ENCODE measurements around the gene PAK6. TPM values are rescaled to one million over a fixed set of nuclear protein-coding genes. Genes with fewer than 3 reads are reported as not detected.

The PAK6 gene
- not detected in 2 replicates for total RNA-seq
- long read RNA-seq, result 0 reads

GRCh38 chr15:40238532-40239403 lies at the start of gene PAK6:
Gene PAK6 (plus strand): TSS chr15:40239063. CDS start chr15:40264786, 25,723 bp downstream.
- Mint-ChIP-seq H3K4me1 (ENCODE audit: unreplicated experiment) (peaks cover 9% of the 10 kb centered on the region), H3K27me3 (ENCODE audit: unreplicated experiment) (peaks cover 4% of the 10 kb centered on the region), H3K9me3 (ENCODE audit: unreplicated experiment) (no peaks in the 10 kb centered on the region), H3K27ac (ENCODE audit: unreplicated experiment) (no peak within 1 kb of the TSS), H3K4me3 (ENCODE audit: unreplicated experiment) (peak within 1 kb of the TSS; percentile 52), H3K36me3 (ENCODE audit: unreplicated experiment) (no peaks in the 10 kb centered on the region)
- DNase-seq (ENCODE audit: extremely low spot score, unreplicated experiment), result peak; percentile 80
- TF ChIP-seq, protein P1, sequence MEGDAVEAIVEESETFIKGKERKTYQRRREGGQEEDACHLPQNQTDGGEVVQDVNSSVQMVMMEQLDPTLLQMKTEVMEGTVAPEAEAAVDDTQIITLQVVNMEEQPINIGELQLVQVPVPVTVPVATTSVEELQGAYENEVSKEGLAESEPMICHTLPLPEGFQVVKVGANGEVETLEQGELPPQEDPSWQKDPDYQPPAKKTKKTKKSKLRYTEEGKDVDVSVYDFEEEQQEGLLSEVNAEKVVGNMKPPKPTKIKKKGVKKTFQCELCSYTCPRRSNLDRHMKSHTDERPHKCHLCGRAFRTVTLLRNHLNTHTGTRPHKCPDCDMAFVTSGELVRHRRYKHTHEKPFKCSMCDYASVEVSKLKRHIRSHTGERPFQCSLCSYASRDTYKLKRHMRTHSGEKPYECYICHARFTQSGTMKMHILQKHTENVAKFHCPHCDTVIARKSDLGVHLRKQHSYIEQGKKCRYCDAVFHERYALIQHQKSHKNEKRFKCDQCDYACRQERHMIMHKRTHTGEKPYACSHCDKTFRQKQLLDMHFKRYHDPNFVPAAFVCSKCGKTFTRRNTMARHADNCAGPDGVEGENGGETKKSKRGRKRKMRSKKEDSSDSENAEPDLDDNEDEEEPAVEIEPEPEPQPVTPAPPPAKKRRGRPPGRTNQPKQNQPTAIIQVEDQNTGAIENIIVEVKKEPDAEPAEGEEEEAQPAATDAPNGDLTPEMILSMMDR (IDR thresholded peaks at IDR 0.05), result no peak

- Mint-ChIP-seq H3K27ac (ENCODE audit: unreplicated experiment) (no peak overlapping the region), H3K9me3 (ENCODE audit: unreplicated experiment) (no peaks in the 10 kb centered on the region), H3K36me3 (ENCODE audit: unreplicated experiment) (no peaks in the 10 kb centered on the region), H3K27me3 (ENCODE audit: unreplicated experiment) (no peaks in the 10 kb centered on the region), H3K4me1 (ENCODE audit: unreplicated experiment) (no peaks in the 10 kb centered on the region), H3K4me3 (ENCODE audit: unreplicated experiment) (no peak overlapping the region)
- no peak for DNase-seq (ENCODE audit: extremely low spot score, unreplicated experiment)
- TF ChIP-seq, protein P1 (IDR thresholded peaks at IDR 0.05), result no peak
These were observed 48.3 kb upstream of the PAK6 start for GRCh38 chr15:40190591-40190990.

- TF ChIP-seq, protein P1 (IDR thresholded peaks at IDR 0.05), result no peak
- no peaks in the 10 kb centered on the region for H3K27me3 Mint-ChIP-seq (ENCODE audit: unreplicated experiment)
- no peak overlapping the region for H3K27ac Mint-ChIP-seq (ENCODE audit: unreplicated experiment)
- DNase-seq (ENCODE audit: extremely low spot score, unreplicated experiment), result no peak
- H3K4me3 Mint-ChIP-seq (ENCODE audit: unreplicated experiment), result no peak overlapping the region
- H3K9me3 Mint-ChIP-seq (ENCODE audit: unreplicated experiment), result no peaks in the 10 kb centered on the region
- H3K36me3 Mint-ChIP-seq (ENCODE audit: unreplicated experiment), result no peaks in the 10 kb centered on the region
- H3K4me1 Mint-ChIP-seq (ENCODE audit: unreplicated experiment), result no peaks in the 10 kb centered on the region
These were observed 45.9 kb upstream of the PAK6 start for GRCh38 chr15:40192942-40193341.

GRCh38 chr15:40197434-40197833 lies 41.4 kb upstream of the PAK6 start:
- H3K4me3 Mint-ChIP-seq (ENCODE audit: unreplicated experiment), result no peak overlapping the region
- H3K27ac Mint-ChIP-seq (ENCODE audit: unreplicated experiment), result no peak overlapping the region
- H3K27me3 Mint-ChIP-seq (ENCODE audit: unreplicated experiment), result no peaks in the 10 kb centered on the region
- no peaks in the 10 kb centered on the region for H3K4me1 Mint-ChIP-seq (ENCODE audit: unreplicated experiment)
- no peak for DNase-seq (ENCODE audit: extremely low spot score, unreplicated experiment)
- TF ChIP-seq, protein P1 (IDR thresholded peaks at IDR 0.05), result no peak
- no peaks in the 10 kb centered on the region for H3K36me3 Mint-ChIP-seq (ENCODE audit: unreplicated experiment)
- H3K9me3 Mint-ChIP-seq (ENCODE audit: unreplicated experiment), result no peaks in the 10 kb centered on the region

DNA sequence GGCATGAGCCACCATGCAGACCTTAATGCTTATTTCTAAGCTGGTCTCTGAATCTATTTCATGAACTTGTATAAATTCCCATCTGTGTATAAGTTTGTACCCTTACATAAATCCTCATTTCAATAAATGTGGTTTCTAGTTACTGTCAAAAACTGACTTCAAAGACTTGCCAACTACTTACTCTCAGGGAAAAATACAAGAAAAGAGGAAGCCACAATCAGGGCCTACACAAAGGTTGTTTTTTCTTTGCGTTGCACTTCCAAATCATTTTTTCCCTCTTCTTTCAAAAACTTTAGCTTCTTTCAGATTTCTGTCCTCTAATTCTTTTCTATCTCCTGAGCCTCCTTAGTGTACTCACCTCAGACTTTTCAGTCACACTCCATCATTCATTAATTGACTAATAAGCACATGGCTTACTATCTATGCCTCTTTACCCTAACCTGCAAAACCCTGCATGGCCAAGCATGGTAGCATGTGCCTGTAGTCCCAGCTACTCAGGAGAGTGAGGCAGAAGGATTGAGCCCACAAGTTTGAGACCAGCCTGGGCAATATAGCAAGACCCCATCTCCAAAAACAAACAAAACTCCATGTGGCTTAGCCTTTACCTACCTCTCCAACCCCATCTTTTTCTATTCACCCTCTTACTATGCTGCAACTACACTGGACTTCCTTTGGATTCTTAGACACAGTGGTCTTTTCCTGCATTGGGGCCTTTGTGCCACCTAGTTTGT lies 40.3 kb upstream of the PAK6 start:
- TF ChIP-seq, protein P1 (IDR thresholded peaks at IDR 0.05), result no peak
- H3K9me3 Mint-ChIP-seq (ENCODE audit: unreplicated experiment), result no peaks in the 10 kb centered on the region

More for the DNA sequence above, 40.3 kb upstream of the PAK6 start:
- no peak overlapping the region for H3K4me3 Mint-ChIP-seq (ENCODE audit: unreplicated experiment)
- H3K27me3 Mint-ChIP-seq (ENCODE audit: unreplicated experiment), result no peaks in the 10 kb centered on the region
- H3K36me3 Mint-ChIP-seq (ENCODE audit: unreplicated experiment), result no peaks in the 10 kb centered on the region
- H3K4me1 Mint-ChIP-seq (ENCODE audit: unreplicated experiment), result no peaks in the 10 kb centered on the region
- no peak for DNase-seq (ENCODE audit: extremely low spot score, unreplicated experiment)
- H3K27ac Mint-ChIP-seq (ENCODE audit: unreplicated experiment), result no peak overlapping the region
